Ovary (tissue), 3 donors: ENCODE results near the gene WDR6.

Experiments used
- CTCF ChIP-seq, 3 donors: fragments of 450-650 bp in 2 of 3; fragments of 200-600 bp in 1 of 3; IDR thresholded peaks; one replicate each; pipeline versions ENCODE4 v1.5.1 to v1.8.0; 2016 to 2022; ENCODE audit warnings: antibody characterized with exemption in 3 of 3, mild to moderate bottlenecking in 1 of 3
- EP300 ChIP-seq: sonication (generic); formaldehyde crosslinking; IDR thresholded peaks from one replicate; pipeline ENCODE4 v1.6.1; 2017; ENCODE audit warnings: antibody characterized with exemption
- POLR2A ChIP-seq: fragments of 450-650 bp; IDR thresholded peaks from one replicate; pipeline ENCODE4 v1.6.1; 2017; ENCODE audit warnings: antibody characterized with exemption, mild to moderate bottlenecking, moderate library complexity
- donor health status: DM: no; HTN: no; CAD: no.

- TF ChIP-seq CTCF (IDR thresholded peaks at IDR 0.05) = no peak
- TF ChIP-seq POLR2A = no peak
- TF ChIP-seq EP300 = no peak
Observed at GRCh38 chr3:49012441-49013017, 5.3 kb downstream of the WDR6 start.
